ENCODE measurements around the gene MRPL51. TPM values are rescaled to one million over a fixed set of nuclear protein-coding genes. Genes with fewer than 3 reads are reported as not detected.
A peak's percentile ranks its signal among the peaks of the same experiment; 100 is the strongest.

MRPL51 gene
- total and polyA plus RNA-seq, 2 donors (not counting 1 experiment from before 2014, with no cell fraction given): 18.6 to 72.6 TPM

DNA sequence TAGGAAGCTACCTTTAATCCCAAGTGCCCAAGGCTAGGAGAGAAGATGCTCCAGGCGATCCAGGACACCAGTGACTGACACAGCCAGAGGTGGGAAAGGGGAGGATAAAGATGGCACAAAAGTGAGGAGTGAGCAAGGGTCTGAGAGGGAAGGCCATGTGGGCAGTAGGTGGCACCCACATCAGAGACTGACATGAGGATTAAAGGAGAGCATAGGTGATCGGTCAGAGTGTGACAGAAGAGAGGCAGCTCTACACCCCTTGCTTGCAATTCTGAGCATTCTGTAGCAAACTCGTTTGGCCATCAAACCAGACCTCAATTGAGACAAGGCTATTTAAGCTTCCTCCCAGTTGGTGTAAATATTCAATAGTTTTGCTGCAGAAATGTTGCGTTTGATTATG lies 49.0 kb downstream of the MRPL51 start:
- Histone ChIP-seq H3K36me3 (replicated peaks in 1 of 2; ENCODE audit: control extremely low read depth in 1 of 2, control insufficient read depth in 1 of 2, extremely low read depth in 1 of 2, insufficient read depth in 2 of 2, low read length in 1 of 2) (peaks cover 0 to 3% of the 10 kb centered on the region in 2 experiments), H3K27ac (ENCODE audit: low read length in 2 of 2) (peak overlapping the region; percentile 62 to 78), H3K79me2 (ENCODE audit: control insufficient read depth, insufficient read depth, low read length) (peaks cover 23% of the 10 kb centered on the region), H3K27me3 (replicated peaks in 1 of 4; ENCODE audit: control extremely low read depth in 1 of 4, control insufficient read depth in 3 of 4, insufficient read depth in 4 of 4, low read length in 3 of 4) (no peaks in the 10 kb centered on the region), H4K20me1 (ENCODE audit: control insufficient read depth, insufficient read depth, low read length, poor library complexity, severe bottlenecking) (no peaks in the 10 kb centered on the region), H2AFZ (ENCODE audit: insufficient read depth, low read depth, low read length, poor library complexity, severe bottlenecking) (peak overlapping the region; percentile 11), H3K4me3 (ENCODE audit: control extremely low read depth in 1 of 5, extremely low read depth in 1 of 5, insufficient read depth in 1 of 5, low read depth in 2 of 5, low read length in 4 of 5) (peak overlapping the region in 2 of 5 experiments; percentile 17 to 46), H3K4me2 (replicated peaks; ENCODE audit: low read depth, low read length, poor library complexity, severe bottlenecking) (peak overlapping the region; percentile 73), H3K9ac (ENCODE audit: low read length) (peak overlapping the region; percentile 1), H3K9me3 (ENCODE audit: control extremely low read depth in 1 of 3, control insufficient read depth in 2 of 3, insufficient read depth in 1 of 3, low read length in 2 of 3) (no peaks in the 10 kb centered on the region), H3K4me1 (ENCODE audit: control insufficient read depth in 2 of 2, insufficient read depth in 2 of 2, low read length in 2 of 2) (peaks cover 44 to 57% of the 10 kb centered on the region in 2 donors)
- ChIA-PET POLR2A (interaction anchor here (1.0 to 6.9 kb wide), 6 partner anchors 8 to 49 kb away, joined by 4 to 66 read pairs (median 23); partner anchors contain the start of genes MRPL51, TAPBPL and VAMP1), CTCF (interaction anchor here (1.1 to 7.9 kb wide), 6 partner anchors 12 to 94 kb away, joined by 3 to 115 read pairs (median 6); partner anchors contain the start of genes MRPL51 and VAMP1)
- intact Hi-C loops (cut with micrococcal nuclease): loop anchor here (1.0 kb wide), 2 partner anchors 8 to 11 kb away; partner anchors contain the start of gene TAPBPL
- Mint-ChIP-seq H3K9me3 (ENCODE audit: insufficient read depth) (no peaks in the 10 kb centered on the region), H3K27me3 (no peaks in the 10 kb centered on the region), H3K27ac (peak overlapping the region; percentile 92), H3K4me1 (peaks cover 63% of the 10 kb centered on the region), H3K4me3 (peak overlapping the region; percentile 92)
- 69% methylated on average over 2 of the region's 4 CpGs for WGBS (ENCODE audit: insufficient coverage)
- DNase-seq: no peak
- no peak for TF ChIP-seq EZH2 (IDR thresholded peaks at IDR 0.05; ENCODE audit: borderline replicate concordance, insufficient read depth, low read depth, low read length, poor library complexity, severe bottlenecking)
- TF ChIP-seq, protein P1, sequence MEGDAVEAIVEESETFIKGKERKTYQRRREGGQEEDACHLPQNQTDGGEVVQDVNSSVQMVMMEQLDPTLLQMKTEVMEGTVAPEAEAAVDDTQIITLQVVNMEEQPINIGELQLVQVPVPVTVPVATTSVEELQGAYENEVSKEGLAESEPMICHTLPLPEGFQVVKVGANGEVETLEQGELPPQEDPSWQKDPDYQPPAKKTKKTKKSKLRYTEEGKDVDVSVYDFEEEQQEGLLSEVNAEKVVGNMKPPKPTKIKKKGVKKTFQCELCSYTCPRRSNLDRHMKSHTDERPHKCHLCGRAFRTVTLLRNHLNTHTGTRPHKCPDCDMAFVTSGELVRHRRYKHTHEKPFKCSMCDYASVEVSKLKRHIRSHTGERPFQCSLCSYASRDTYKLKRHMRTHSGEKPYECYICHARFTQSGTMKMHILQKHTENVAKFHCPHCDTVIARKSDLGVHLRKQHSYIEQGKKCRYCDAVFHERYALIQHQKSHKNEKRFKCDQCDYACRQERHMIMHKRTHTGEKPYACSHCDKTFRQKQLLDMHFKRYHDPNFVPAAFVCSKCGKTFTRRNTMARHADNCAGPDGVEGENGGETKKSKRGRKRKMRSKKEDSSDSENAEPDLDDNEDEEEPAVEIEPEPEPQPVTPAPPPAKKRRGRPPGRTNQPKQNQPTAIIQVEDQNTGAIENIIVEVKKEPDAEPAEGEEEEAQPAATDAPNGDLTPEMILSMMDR (IDR thresholded peaks at IDR 0.05): no peak
- no peak for ATAC-seq (ENCODE audit: low read depth)

DNA sequence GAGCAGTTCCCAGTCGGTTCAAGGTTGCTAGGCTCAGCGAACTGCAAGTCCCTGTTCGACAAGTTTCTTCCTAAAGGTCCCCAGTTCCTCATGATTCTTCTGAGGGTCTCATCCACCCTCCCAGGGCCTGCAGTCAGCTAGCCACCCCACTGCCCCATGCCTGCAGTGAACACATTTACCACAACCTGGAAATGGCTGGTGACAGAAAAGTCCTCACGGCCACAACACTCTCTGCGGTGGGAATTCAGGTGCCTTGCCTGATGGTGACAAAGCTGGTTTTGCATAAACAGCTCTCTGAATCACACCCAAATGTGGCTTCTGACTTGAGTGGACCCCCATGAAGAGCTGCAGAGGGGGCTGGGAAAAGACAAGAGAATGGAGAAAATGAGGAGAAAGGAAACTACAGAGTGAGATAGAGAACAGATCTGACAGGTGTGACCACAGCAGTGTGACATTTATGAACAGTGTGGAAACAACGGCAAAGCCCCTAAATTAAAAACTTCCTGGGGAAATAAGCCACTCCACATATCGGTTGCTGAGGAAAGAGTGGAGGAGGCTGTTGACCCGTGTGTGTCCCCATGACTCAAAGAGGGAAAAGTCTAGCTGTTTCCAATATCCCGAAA lies 49.6 kb downstream of the MRPL51 start:
- Histone ChIP-seq H2AFZ (ENCODE audit: insufficient read depth, low read depth, low read length, poor library complexity, severe bottlenecking) (peak overlapping the region; percentile 11), H3K9me3 (ENCODE audit: control extremely low read depth in 1 of 3, control insufficient read depth in 2 of 3, insufficient read depth in 1 of 3, low read length in 2 of 3) (no peaks in the 10 kb centered on the region), H3K27me3 (replicated peaks in 1 of 4; ENCODE audit: control extremely low read depth in 1 of 4, control insufficient read depth in 3 of 4, insufficient read depth in 4 of 4, low read length in 3 of 4) (no peaks in the 10 kb centered on the region), H3K4me2 (replicated peaks; ENCODE audit: low read depth, low read length, poor library complexity, severe bottlenecking) (peak overlapping the region; percentile 73), H3K9ac (ENCODE audit: low read length) (peak overlapping the region; percentile 1), H3K4me1 (ENCODE audit: control insufficient read depth in 2 of 2, insufficient read depth in 2 of 2, low read length in 2 of 2) (peaks cover 44 to 57% of the 10 kb centered on the region in 2 donors), H3K36me3 (replicated peaks in 1 of 2; ENCODE audit: control extremely low read depth in 1 of 2, control insufficient read depth in 1 of 2, extremely low read depth in 1 of 2, insufficient read depth in 2 of 2, low read length in 1 of 2) (peaks cover 0 to 3% of the 10 kb centered on the region in 2 experiments), H3K27ac (ENCODE audit: low read length in 2 of 2) (peak overlapping the region; percentile 62 to 78), H3K4me3 (ENCODE audit: control extremely low read depth in 1 of 5, extremely low read depth in 1 of 5, insufficient read depth in 1 of 5, low read depth in 2 of 5, low read length in 4 of 5) (peak overlapping the region in 2 of 5 experiments; percentile 17 to 46), H3K79me2 (ENCODE audit: control insufficient read depth, insufficient read depth, low read length) (peaks cover 23% of the 10 kb centered on the region), H4K20me1 (ENCODE audit: control insufficient read depth, insufficient read depth, low read length, poor library complexity, severe bottlenecking) (no peaks in the 10 kb centered on the region)
- peak overlapping the region; percentile 92 for H3K4me3 Mint-ChIP-seq
- peak overlapping the region; percentile 92 for H3K27ac Mint-ChIP-seq
- POLR2A ChIA-PET: interaction anchor here (0.6 to 6.9 kb wide), 8 partner anchors 8 to 27 kb away, joined by 3 to 66 read pairs (median 16); partner anchors contain the start of genes TAPBPL and VAMP1
- TF ChIP-seq, protein P1 (IDR thresholded peaks at IDR 0.05): no peak
- no peak for TF ChIP-seq EZH2 (IDR thresholded peaks at IDR 0.05; ENCODE audit: borderline replicate concordance, insufficient read depth, low read depth, low read length, poor library complexity, severe bottlenecking)
- H3K9me3 Mint-ChIP-seq (ENCODE audit: insufficient read depth): no peaks in the 10 kb centered on the region
- CTCF ChIA-PET: interaction anchor here (1.1 to 7.9 kb wide), 6 partner anchors 12 to 94 kb away, joined by 3 to 115 read pairs (median 6); partner anchors contain the start of genes MRPL51 and VAMP1
- peak; percentile 34 for ATAC-seq (ENCODE audit: low read depth)
- peak; percentile 60 for DNase-seq
- WGBS (ENCODE audit: insufficient coverage): 44% methylated on average over 4 of the region's 9 CpGs
- intact Hi-C loops (cut with micrococcal nuclease): loop anchor here (1.0 kb wide), 1 partner anchor 16 kb away; no protein-coding TSS in a partner anchor
- H3K27me3 Mint-ChIP-seq: no peaks in the 10 kb centered on the region
- H3K4me1 Mint-ChIP-seq: peaks cover 63% of the 10 kb centered on the region
